Activated B cell treated with CpG ODN at 0.5 μM for 24 hours (primary cell): ENCODE results near the gene SOCS6. TPM values are rescaled to one million over a fixed set of nuclear protein-coding genes. Genes with fewer than 3 reads are reported as not detected.
"Not testable (repeated sequence)": the region's sequence is repeated elsewhere in the genome, so short reads cannot be mapped to it uniquely, and the experiment has no call there.

Experiments
- ATAC-seq: fragments of 200-7000 bp; cut with Tn5 transposase; one replicate; pipeline ENCODE4 v1.10.0; 2021; ENCODE audit warnings: low read depth, mild to moderate bottlenecking, moderate library complexity
- CTCF ChIA-PET: fragments of 350-600 bp; sonication (Branson Sonifier 250); formaldehyde crosslinking; loops from one replicate; lab custom pipeline; 2021; ENCODE audit warnings: antibody characterized with exemption; lab: Charles Lee
- POLR2A ChIA-PET: fragments of 350-600 bp; sonication (Branson Sonifier 250); formaldehyde crosslinking; loops from one replicate; lab custom pipeline; 2021; ENCODE audit warnings: antibody characterized with exemption; lab: Charles Lee
- DNase-seq: peaks from one replicate; pipeline ENCODE4 v3.0.0; 2022
- H3K27ac Mint-ChIP-seq: one replicate; pipeline ENCODE4 v1.8.0; 2020; ENCODE audit warnings: mixed read lengths
- H3K27me3 Mint-ChIP-seq: one replicate; pipeline ENCODE4 v1.8.0; 2021; ENCODE audit warnings: mixed read lengths
- H3K36me3 Mint-ChIP-seq: one replicate; pipeline ENCODE4 v1.8.0; 2021; ENCODE audit warnings: low read depth, mixed read lengths
- H3K4me1 Mint-ChIP-seq: one replicate; pipeline ENCODE4 v1.8.0; 2021; ENCODE audit warnings: mixed read lengths
- H3K4me3 Mint-ChIP-seq: one replicate; pipeline ENCODE4 v1.8.0; 2020; ENCODE audit warnings: mild to moderate bottlenecking, mixed read lengths
- H3K9me3 Mint-ChIP-seq: one replicate; pipeline ENCODE4 v1.8.0; 2020; ENCODE audit warnings: mixed read lengths
- CTCF ChIP-seq: fragments of 200-600 bp; IDR thresholded peaks from one replicate; pipeline ENCODE4 v1.8.0; 2022; ENCODE audit warnings: antibody characterized with exemption, mild to moderate bottlenecking
- intact Hi-C: fragments of 100-400 bp; cut with micrococcal nuclease; formaldehyde crosslinking; loops from one replicate; pipeline ENCODE4 v1.15.1; 2024
- total RNA-seq: library from RNA; stranded (reverse); gene quantifications from 2 replicates; pipeline ENCODE4 v1.2.3, GENCODE V29; 2022

Gene SOCS6
- total RNA-seq, 1 donor from 2014 or later, result 1.1 TPM

GRCh38 chr18:70355620-70356385 is 67.0 kb downstream of the SOCS6 start:
- no peak overlapping the region for H3K27ac Mint-ChIP-seq
- ChIA-PET POLR2A (no interaction called here), CTCF (no interaction called here)
- H3K9me3 Mint-ChIP-seq, result peaks cover 6% of the 10 kb centered on the region
- no peak for DNase-seq
- TF ChIP-seq CTCF, result no peak
- H3K27me3 Mint-ChIP-seq, result no peaks in the 10 kb centered on the region
- H3K4me1 Mint-ChIP-seq, result no peaks in the 10 kb centered on the region
- H3K4me3 Mint-ChIP-seq, result no peak overlapping the region
- no peaks in the 10 kb centered on the region for H3K36me3 Mint-ChIP-seq
- intact Hi-C loops, result no loop called here
- no peak for ATAC-seq

- POLR2A ChIA-PET, H3K36me3 Mint-ChIP-seq, ATAC-seq, DNase-seq, H3K9me3 Mint-ChIP-seq, H3K4me1 Mint-ChIP-seq, H3K27ac Mint-ChIP-seq, H3K4me3 Mint-ChIP-seq, H3K27me3 Mint-ChIP-seq, intact Hi-C loops, CTCF ChIA-PET: not testable (repeated sequence)
Observed at GRCh38 chr18:70358105-70358406, 69.2 kb downstream of the SOCS6 start.

- Mint-ChIP-seq H3K9me3 (peaks cover 2% of the 10 kb centered on the region), H3K27me3 (no peaks in the 10 kb centered on the region), H3K27ac (no peak overlapping the region), H3K4me3 (no peak overlapping the region), H3K4me1 (no peaks in the 10 kb centered on the region), H3K36me3 (no peaks in the 10 kb centered on the region)
- ChIA-PET CTCF (no interaction called here), POLR2A (no interaction called here)
- ATAC-seq (no peak), DNase-seq (no peak)
- intact Hi-C loops, result no loop called here
- no peak for TF ChIP-seq CTCF
Observed at GRCh38 chr18:70359071-70359470, 70.2 kb downstream of the SOCS6 start.

GRCh38 chr18:70362258-70362657 is 73.4 kb downstream of the SOCS6 start:
- POLR2A ChIA-PET, result no interaction called here
- intact Hi-C loops, result no loop called here
- H3K9me3 Mint-ChIP-seq, result no peaks in the 10 kb centered on the region
- no peak for TF ChIP-seq CTCF
- H3K36me3 Mint-ChIP-seq, result no peaks in the 10 kb centered on the region
- DNase-seq, result no peak
- ATAC-seq, result no peak
- H3K27me3 Mint-ChIP-seq, result no peaks in the 10 kb centered on the region
- H3K4me3 Mint-ChIP-seq, result no peak overlapping the region
- H3K27ac Mint-ChIP-seq, result no peak overlapping the region
- no peaks in the 10 kb centered on the region for H3K4me1 Mint-ChIP-seq
- CTCF ChIA-PET, result no interaction called here

GRCh38 chr18:70363861-70364260 is 75.0 kb downstream of the SOCS6 start:
- ChIA-PET CTCF (no interaction called here), POLR2A (no interaction called here)
- Mint-ChIP-seq H3K4me1 (no peaks in the 10 kb centered on the region), H3K36me3 (no peaks in the 10 kb centered on the region), H3K27me3 (peaks cover 3% of the 10 kb centered on the region), H3K27ac (no peak overlapping the region), H3K4me3 (no peak overlapping the region), H3K9me3 (no peaks in the 10 kb centered on the region)
- TF ChIP-seq CTCF, result no peak
- ATAC-seq (no peak), DNase-seq (no peak)
- intact Hi-C loops, result no loop called here

GRCh38 chr18:70365361-70365760 is 76.5 kb downstream of the SOCS6 start:
- POLR2A ChIA-PET, result no interaction called here
- Mint-ChIP-seq H3K9me3 (no peaks in the 10 kb centered on the region), H3K27me3 (peaks cover 3% of the 10 kb centered on the region), H3K4me3 (no peak overlapping the region), H3K4me1 (no peaks in the 10 kb centered on the region), H3K36me3 (no peaks in the 10 kb centered on the region), H3K27ac (no peak overlapping the region)
- no peak for TF ChIP-seq CTCF
- CTCF ChIA-PET, result no interaction called here
- DNase-seq, result no peak
- intact Hi-C loops, result no loop called here
- ATAC-seq, result no peak
